ENCODE results near the gene MANSC1.

- TF ChIP-seq CTCF (IDR thresholded peaks at IDR 0.05; ENCODE audit: extremely low read depth in 1 of 2, insufficient read depth in 1 of 2, low read depth in 1 of 2, low read length in 2 of 2): no peak
- no peak for TF ChIP-seq POLR2A (IDR thresholded peaks at IDR 0.05; ENCODE audit: low read depth, low read length)
- TF ChIP-seq JUN (IDR thresholded peaks at IDR 0.05; ENCODE audit: borderline replicate concordance, insufficient read depth, insufficient read length, low read depth): no peak
- TF ChIP-seq POLR2AphosphoS5 (IDR thresholded peaks at IDR 0.05; ENCODE audit: insufficient read depth, low read depth, low read length): no peak
- TF ChIP-seq MYC (IDR thresholded peaks at IDR 0.05; ENCODE audit: low read depth, low read length): no peak
These were observed 34.2 kb downstream of the MANSC1 start for GRCh38 chr12:12315838-12316237.

Data from endothelial cell of umbilical vein (primary cell).